Stimulated activated CD4-positive, alpha-beta T cell treated with anti-CD3 and anti-CD28 coated beads, Interleukin-1b, Interleukin-23, amount 100 ng/mL, for 4 hours (primary cell): ENCODE measurements around the gene SCML1.
"Not testable (repeated sequence)": the region's sequence is repeated elsewhere in the genome, so short reads cannot be mapped to it uniquely, and the experiment has no call there.

Experiments used
- DNase-seq, 2 donors: peaks; one replicate each; pipeline ENCODE4 v3.0.0-alpha.2; 2020; ENCODE audit warnings: low read depth in 2 of 2

Gene SCML1

DNA sequence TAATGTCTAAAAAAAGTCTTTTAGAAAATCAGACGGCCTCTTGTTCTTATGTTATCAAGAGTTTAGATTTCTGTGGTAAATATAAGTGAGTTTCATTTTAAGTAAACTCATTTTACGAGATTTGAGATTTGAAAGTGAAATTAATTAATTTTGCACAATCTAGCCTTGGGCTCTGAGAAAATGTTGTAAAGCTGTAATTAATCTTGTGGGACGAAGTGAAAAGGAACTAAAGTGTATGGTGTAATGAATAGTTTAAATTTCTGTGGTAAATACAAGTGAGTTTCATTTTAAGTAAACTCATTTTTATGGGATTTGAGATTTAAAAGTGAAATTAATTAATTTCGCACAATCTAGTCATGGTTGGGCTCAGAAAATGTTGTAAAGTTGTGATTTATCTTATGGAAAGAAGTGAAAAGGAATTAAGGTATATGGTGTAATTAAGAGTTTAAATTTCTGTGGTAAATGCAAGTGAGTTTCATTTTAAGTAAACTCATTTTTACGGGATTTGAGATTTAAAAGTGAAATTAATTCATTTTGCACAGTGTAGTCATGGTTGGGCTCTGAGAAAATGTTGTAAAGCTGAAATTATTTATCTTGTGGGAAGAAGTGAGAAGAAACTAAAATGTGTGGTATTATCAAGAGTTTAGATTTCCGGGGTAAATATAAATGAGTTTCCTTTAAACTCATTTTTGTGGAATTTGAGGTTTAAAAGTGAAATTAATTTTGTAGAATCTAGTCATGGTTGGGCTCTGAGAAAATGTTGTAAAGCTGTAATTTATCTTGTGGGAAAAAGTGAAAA, 1.6 kb downstream of the SCML1 start:
- no peak for DNase-seq

DNA sequence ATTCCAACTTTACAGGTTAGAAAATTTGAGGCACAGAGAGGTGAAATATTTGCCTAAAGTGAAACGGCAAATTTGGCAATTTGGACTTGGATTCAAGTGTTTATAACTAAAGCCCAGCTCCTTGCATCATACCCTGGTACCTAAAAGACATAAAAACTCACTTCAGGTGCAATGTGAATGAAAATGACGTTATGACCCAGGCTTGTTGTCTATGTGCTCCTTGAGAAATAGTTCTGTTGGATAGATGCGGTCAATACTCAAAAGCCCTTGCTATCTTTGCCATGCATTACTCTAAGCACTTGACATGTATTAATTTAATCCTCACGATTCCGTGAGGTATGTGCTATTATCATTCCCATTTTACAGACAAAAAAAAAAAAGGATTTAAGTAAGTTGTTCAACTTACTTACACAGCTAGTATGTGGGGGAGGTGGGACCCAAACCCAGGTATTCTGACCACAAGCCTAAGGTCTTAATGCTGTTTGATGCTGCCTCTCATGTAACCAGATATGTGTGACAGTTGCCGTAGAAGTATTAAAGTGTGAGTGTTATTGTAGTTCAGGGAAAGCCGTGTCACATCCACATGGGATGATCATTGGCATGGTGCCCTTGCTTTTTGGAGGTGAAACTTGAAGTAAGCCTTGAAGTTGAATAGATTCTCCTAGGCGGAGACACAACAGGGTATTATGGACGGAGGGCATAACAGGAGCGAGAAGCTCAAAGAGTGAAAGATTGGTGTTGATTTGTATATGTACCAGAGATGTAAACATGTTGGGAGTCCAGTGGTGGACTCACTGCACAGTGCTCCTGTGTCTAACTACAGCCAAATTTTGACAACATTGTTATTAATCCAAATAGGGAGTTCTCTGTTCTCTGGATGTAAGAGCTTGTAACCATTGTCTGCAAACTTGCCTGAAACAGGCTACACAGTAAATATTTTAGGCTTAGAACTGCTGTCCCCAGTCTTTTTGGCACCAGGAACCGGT, 3.1 kb downstream of the SCML1 start:
- no peak for DNase-seq

DNA sequence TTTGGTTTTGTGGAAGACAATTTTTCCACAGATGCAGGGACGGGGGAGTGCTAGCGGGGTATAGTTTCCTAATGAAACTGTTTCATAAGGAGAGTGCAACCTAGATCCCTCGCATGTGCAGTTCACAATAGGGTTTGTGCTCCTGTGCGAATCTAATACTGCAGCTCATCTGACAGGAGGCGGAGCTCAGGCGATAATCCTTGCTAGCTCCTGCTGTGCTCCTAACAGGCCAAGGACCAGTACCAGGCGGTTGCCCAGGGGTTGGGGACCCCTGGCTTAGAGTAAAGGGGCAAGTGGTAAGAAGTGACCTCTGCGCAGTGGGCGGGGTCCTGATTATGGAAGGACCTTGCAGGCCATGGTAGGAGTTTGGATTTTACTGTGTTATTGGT, 3.8 kb downstream of the SCML1 start:
- DNase-seq = no peak

DNA sequence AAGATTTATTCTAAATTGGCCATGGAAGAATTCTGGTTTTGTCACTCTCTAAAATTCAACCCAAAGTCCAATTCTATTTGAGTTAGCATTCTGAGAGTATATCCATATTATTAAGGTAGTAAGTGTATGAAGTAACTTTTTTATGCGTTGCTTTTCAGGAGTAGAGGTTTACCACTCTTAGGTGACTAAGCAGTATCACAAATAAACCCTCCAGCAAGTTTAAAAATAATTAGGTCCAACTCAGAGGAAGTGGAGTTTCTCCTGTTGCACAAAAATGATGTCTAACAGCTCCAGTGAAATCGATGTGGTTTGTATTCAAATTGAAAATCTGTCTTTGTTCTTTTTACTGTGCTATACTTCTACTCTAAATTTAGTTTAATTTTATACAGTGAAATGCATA, 6.6 kb downstream of the SCML1 start:
- DNase-seq = no peak

- DNase-seq = no peak
Measured at GRCh38 chrX:17744896-17745523, 7.7 kb downstream of the SCML1 start.

DNA sequence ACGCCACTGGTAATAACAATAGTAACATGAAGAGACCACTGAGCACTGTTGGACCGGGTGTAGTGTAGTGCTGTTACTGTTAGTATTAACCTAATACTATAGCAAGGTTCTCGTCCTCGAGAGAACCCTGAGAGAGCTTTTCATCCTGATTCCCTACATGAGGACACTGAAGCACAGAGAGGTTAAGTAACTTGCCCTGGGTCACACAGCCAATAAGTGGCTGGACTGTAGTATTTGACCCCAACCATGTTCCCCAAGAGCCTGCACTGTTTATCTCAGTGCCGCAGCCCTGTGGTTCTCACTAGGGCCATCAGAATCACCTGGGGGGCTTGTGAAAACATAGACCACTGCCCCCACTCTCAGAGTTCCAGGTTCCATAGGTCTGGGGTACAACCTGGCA, 10.4 kb downstream of the SCML1 start:
- DNase-seq = no peak

GRCh38 chrX:17748684-17749083, 11.4 kb downstream of the SCML1 start:
- DNase-seq = no peak

DNA sequence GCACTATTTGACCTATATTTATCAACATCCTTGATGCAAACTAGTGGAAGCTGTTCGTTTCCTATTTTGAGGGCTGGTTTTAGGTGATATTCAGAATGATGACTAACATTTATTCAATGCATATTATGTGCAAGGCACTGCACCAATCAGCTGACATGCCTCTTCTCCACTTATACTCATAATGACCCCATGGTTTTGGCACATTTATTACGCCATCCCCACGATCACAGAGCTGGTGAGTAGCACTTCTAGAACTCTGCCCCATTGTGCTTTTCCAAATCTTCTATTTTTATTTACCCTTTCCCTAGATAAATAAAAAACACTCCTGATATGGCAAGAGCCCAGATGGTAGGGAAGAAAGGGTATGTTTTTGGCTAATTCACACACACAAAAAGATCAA, 13.1 kb downstream of the SCML1 start:
- DNase-seq = no peak

DNA sequence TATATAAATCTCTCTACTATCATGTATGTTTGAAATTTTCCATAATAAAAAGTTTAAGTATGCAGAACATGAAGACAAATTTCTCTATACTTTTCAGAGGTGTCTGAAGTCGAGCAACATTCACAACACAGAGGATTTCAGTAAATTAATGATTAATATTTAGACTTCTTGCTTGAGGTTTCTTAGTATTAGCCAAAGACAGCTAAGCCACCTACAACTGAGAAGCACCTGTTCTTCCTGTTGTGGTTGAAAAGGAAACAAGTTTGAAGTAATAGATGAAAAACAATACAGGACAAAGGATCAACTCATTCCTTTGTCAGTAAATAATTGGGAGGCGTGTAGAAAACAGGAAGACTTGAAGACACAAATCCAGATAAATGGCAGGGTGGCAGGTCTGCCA, 21.1 kb downstream of the SCML1 start:
- no peak for DNase-seq

DNA sequence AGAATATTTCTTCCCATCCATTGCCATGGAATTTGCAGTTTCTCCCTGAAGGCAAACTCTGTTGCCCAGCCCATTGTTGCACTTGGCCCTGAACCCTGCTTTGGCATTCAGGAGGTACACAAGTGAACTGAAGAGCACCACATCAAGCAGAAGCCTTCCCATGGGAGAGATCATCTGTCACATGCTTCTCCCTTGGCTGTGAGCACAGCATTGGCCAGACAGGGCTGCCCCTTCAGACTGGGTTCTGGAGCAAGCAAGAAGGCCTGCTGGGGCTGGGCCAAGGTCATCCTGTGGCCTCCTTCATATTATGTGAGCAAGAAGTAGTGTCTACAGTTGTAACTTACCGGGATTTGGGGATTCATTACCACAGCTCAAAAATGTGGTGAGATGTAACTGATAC, 22.7 kb downstream of the SCML1 start:
- no peak for DNase-seq

- no peak for DNase-seq
Measured at GRCh38 chrX:17767734-17768133, 30.4 kb downstream of the SCML1 start.

DNA sequence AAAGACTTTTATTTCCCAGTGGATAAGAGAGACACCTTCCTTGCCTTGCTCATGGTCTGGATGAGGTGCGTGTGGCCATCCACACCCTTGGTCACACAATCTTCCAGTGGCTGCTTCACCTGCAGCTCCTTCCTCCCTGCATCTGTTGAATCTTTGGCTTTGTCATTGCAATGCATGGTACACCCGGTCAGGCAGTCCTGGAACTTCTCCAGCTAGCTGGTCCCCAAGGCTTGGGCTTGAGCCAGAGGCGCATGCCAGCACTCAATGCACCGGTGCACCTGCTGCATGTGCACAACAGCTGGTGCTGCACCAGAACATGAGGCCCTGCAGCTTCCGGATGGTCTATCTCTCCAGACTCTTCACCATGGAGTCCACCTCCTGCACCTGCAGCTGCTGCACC, 31.7 kb downstream of the SCML1 start:
- no peak for DNase-seq

- peak in 1 of 2 donors; percentile 19 for DNase-seq
Measured at GRCh38 chrX:17769701-17770269, 32.5 kb downstream of the SCML1 start.

DNA sequence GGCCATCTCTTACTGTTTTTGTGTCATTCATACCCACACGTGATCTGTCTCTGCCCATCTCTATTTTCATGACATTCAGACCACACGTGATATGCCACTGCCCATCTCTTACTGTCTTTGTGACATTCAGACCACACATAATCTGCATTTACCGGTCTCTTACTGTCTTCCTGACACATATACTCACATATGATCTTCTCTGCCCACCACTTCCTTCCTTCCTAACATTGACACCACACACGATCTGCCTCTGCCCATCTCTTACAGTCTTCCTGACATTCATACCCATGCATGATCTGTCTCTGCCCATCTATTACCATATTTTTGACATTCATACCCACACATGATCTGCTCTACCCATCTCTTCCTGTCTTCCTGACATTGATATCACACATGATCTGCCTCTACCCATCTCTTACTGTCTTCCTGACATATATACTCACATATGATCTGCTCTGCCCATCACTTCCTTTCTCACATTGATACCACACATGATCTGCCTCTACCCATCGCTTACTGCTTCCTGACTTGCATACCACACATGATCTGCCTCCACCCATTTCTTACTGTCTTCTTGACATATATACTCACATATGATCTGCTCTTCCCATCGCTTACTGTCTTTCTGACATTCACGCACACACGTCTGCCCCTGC, 36.1 kb downstream of the SCML1 start:
- no peak for DNase-seq

DNA sequence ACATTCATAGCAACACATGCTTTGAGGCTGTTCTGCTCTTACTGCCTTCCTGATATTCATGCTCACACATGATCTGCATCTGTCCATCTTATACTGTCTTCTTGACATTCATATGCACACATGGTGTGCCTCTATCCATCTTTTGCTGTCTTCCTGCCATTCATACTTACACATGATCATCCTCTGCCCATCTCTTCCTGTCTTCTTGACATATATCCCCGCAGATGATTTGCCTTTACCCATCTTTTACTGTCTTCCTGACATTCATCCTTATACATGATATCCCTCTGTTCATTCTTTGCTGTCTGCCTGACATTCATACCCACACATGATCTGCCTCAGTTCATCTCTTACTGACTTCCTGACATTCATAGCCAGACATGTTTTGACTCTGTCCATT, 36.8 kb downstream of the SCML1 start:
- no peak for DNase-seq

GRCh38 chrX:17778997-17779396, 41.7 kb downstream of the SCML1 start:
- DNase-seq = no peak

GRCh38 chrX:17779434-17779833, 42.1 kb downstream of the SCML1 start:
- DNase-seq = no peak

DNA sequence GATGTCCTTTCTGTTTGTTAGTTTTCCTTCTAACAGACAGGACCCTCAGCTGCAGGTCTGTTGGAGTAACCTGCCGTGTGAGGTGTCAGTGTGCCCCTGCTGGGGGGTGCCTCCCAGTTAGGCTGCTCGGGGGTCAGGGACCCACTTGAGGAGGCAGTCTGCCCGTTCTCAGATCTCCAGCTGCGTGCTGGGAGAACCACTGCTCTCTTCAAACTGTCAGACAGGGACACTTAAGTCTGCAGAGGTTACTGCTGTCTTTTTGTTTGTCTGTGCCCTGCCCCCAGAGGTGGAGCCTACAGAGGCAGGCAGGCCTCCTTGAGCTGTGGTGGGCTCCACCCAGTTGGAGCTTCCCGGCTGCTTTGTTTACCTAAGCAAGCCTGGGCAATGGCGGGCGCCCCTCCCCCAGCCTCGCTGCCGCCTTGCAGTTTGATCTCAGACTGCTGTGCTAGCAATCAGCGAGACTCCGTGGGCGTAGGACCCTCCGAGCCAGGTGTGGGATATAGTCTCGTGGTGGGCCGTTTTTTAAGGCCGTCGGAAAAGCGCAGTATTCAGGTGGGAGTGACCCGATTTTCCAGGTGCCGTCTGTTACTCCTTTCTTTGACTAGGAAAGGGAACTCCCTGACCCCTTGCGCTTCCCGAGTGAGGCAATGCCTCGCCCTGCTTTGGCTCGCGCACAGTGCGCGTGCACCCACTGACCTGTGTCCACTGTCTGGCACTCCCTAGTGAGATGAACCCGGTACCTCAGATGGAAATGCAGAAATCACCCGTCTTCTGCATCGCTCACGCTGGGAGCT, 49.5 kb downstream of the SCML1 start:
- not testable (repeated sequence) for DNase-seq

GRCh38 chrX:17787557-17787956, 50.3 kb downstream of the SCML1 start:
- DNase-seq = no peak

DNA sequence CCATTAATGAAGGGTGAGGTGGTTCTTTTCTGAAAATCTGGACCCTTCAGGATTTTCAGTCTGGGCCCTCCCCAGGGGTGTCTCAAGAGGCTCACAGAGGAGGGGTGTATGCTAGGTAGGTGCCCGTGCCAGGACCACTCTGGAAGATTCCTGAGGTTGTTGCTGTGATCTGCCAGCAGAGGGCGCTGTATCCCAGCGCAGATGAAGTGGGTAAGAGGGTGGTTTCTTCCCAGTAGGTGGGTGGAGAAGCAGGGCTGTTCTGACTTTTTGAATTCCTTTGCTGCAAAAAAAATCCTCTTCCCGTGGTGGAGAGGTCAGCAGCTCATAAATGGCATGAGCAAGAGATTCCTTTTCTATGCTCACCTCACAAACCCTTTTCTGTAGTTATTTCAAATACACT, 51.1 kb downstream of the SCML1 start:
- peak; percentile 17 to 18 for DNase-seq
